HG02938 (cell line): Measurements from ENCODE around the gene DHRS3.
"Not testable (repeated sequence)": the region's sequence is repeated elsewhere in the genome, so short reads cannot be mapped to it uniquely, and the experiment has no call there.

Source experiments
- ATAC-seq: cut with Tn5 transposase; IDR thresholded peaks from one replicate; pipeline ENCODE4 v1.9.1; 2021; ENCODE audit warnings: mild to moderate bottlenecking, moderate library complexity; ENCODE audit not compliant: unreplicated experiment

DHRS3 gene

DNA sequence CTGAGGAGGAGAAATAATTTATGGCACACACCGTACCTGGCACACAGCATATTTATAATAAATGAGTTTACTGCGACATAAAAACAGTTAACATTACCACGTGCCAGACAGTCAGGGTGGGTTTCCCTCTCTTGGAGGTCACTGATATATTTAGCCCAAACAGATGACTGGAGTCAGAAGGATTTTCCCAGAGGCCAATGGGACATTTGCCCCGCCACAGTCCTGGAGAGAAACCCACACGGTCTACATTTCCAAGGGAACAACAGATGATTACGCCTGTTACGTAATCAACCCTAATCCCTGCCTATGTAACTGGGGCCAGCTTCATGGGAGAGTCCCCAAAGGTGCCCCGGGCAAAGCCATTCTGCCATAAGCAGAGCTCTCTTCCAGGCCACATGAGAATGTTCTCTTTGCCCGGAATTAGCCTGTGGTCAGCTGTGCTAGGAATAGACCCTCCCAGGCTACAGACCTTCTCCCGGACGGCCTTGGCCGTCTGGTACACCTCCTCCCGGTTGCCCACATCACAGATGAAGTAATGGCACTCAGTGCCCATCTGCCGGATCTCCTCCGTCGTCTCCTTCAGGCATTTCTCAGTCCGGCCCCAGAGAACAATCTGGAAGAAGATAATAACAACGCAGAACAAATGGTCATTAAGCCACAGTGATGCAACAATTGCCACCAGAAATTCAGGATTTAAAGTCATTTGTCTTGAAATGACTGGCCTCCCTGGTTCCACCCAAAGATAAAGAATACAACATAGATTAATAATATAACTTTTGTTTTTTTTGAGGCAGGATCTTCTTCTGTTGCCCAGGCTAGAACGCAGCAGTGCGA is 37.7 kb downstream of the DHRS3 start:
- no peak for ATAC-seq

DNA sequence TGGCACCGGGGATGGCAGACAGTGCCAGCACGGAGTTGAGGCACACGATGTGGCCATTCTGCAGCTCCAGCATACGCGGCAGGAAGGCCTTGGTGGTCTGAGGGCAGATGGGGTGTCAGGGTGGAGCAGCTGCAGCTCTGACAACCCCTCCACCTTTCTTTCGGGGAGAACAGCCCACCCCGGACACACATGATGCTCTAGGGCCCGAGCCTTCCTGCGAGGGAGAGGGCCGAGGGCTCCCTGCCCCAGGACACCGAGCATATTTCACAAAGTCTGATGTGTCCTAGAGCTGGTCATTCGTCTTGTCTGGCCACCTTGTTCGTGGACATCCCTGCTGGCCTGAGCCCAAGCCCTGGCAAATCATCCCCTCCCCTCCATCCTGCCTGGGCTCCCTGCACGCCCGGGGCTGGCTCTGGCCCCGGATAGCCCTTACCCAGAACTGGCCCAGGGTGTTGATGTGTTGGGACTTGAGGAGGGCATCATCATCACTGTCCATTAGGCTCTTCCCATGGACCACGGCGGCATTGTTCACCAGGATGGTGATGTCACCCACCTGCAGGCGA is 39.1 kb downstream of the DHRS3 start:
- ATAC-seq: no peak

GRCh38 chr1:12577020-12577419 is 41.0 kb downstream of the DHRS3 start:
- no peak for ATAC-seq

DNA sequence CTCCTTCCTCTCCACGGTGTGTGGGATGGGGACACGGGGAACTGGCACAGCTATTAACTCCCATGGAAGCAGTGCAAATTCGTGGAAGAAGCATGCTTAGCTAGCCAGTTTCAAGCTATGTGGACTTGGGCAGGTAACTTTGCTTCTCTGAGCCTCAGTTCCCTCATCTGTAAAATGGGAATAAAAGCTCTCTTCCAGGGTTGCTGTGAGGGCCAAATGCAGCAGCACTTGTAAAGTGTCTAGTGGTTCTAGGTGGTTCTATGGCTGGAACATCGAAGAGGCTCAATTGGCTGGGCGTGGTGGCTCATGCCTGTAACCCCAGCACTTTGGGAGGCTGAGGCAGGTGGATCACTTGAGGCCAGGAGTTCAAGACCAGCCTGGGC is 43.3 kb downstream of the DHRS3 start:
- ATAC-seq: no peak

GRCh38 chr1:12573015-12573825 is 44.8 kb downstream of the DHRS3 start:
- no peak for ATAC-seq

DNA sequence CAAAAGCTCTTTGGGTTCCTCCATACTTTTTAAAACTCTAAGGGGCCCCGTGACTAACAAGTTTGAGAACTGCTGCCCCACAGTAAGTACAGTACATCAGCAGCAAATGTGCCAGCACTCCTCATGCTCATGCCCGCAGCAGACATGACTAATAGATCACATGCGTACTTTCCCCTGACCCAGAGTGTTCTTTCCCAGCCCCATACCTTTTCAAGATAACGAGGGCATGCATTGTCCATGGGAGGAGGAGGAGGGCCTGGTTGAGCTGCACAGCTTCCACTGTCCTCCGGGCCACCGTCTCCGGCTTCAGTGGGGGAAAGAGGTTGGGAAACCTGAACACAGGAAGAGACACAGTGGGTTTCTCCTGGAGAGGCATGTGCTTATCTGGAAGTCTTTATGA is 45.5 kb downstream of the DHRS3 start:
- no peak for ATAC-seq

DNA sequence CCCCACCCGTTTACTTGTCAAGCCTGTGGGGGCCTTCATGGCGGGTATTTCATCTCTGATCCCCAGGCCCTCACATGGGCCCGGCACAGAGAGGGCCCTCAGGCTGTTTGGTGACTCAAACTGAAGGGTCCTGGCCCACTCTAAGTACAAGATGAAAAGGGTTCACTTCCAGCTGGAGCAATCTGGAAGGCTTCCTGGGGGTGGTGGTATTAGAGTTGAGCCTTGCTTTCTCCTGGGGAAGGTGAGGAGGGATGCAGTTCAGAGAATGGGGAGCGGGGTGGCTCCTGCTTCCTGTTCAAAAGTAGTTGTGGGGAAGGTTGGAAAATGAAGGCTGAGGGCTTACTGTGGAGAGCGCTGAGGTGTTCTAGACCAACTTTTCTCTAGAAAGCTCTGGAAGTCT is 47.7 kb downstream of the DHRS3 start:
- no peak for ATAC-seq

- no peak for ATAC-seq
These were observed 49.8 kb downstream of the DHRS3 start for GRCh38 chr1:12568009-12568767.

DNA sequence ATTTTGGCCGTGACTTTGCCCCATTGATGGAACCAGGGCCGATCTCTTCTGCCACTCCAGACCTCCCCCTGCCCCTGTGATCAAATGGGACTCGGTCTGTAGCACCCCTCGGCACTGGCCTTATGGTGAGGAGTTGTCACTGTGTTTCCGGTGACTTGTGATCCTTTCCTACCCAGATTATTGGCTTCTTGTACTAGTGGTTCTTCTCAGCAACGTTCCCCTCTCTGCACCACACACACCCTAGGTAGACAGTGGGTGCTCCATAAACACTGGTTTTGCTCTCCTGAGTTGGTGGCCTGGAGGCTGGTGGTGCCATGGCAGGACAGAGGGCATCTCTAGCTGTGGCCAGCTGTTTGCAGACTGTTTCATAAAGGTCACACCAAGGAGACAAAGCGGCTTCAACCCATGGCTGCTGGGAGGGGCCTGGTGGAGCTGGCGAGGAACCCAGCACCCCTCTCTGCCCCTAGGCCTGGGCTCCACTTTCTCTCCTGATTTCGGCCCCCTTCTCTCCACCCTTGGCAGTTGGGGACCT is 50.7 kb downstream of the DHRS3 start:
- ATAC-seq: no peak

DNA sequence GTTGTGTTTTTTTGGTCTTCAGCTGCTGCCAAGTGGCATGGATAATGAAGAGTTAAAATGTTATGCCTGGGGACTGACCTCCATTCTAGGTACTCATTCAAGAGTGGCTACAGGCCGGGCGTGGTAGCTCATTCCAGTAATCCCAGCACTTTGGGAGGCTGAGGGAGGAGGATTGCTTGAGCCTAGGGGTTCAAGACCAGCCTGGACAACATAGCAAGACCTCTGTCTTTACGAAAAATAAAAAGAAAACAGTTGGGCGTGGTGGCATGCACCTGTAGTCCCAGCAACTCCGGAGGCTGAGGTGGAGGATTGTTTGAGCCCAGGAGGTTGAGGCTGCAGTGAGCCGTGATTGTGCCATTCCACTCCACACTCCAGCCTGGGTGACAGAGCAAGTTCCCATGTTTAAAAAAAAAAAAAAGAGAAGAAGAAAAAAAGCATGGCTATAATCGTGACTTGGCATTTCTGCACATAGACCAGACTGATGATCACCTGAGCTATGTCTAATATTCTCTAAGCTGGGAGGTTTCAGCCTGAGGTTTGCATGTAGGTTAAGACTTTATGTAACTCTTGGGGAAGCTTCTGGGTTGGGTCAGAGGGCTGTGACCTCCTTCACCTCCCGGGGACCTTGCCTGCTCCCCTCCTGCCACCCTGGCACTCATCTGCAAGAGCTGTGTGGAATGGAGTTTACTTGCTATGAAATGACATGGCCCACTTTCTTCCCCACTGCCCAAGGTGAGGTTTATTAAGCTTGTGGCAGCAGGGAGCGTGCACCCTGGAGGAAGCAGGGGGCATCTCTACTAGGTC is 51.3 kb downstream of the DHRS3 start:
- no peak for ATAC-seq

GRCh38 chr1:12565966-12566352 is 52.1 kb downstream of the DHRS3 start:
- no peak for ATAC-seq

DNA sequence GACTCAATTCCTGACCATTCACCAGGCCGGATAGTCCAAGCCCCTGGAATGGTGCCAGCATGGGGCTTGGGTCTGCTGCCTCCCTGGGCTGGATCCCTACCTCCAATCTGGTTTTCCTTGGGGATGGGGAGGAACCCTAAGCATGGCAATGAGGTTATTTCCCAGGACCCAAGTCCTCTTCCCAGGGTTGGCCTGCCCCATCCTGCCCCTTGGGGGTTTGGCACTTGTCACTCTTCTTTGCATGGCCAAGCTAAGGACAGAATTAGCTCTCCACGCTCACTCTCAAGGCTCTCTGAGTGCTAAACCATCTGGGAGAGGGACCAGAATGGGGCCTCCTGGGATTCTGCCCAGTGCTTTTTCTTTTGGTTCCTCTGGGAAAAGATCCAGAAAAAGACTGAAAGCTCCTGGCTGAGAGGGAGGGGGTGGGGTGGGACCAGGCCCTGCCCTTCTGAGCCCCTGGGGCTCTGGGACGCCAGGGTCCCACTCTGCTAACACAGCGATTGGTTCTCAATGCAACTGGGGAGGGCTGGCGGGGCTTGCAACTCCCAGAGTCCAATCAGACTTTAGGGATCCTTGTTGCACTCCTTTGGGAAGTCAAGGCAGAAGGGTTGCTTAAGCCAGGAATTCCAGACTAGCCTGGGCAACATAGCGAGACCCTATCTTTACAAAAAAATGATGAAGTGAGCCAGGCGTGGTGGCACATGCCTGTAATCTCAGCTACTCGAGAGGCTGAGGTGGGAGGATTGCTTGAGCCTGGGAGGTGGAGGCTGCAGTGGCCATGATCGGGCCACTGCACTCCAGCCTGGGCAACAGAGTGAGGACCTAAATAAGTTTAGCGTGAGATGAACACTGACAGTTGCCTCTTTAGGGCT is 52.7 kb downstream of the DHRS3 start:
- ATAC-seq: no peak

DNA sequence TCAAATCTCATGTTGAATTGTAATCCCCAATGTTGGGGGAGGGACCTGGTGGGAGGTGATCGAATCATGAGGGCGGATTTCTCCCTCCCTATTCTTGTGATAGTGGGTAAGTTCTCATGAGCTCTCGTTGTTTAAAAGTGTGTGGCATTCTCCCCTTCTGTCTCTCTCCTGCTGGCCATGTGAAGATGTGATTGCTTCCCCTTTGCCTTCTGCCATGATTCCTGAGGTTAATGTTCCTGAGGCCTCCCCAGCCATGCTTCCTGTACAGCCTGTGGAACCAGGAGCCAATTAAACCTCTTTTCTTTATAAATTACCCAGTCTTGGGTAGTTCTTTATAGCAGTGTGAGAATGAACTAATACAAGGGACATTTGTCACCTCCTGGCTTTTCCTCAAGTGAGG is 53.8 kb downstream of the DHRS3 start:
- ATAC-seq: not testable (repeated sequence)

DNA sequence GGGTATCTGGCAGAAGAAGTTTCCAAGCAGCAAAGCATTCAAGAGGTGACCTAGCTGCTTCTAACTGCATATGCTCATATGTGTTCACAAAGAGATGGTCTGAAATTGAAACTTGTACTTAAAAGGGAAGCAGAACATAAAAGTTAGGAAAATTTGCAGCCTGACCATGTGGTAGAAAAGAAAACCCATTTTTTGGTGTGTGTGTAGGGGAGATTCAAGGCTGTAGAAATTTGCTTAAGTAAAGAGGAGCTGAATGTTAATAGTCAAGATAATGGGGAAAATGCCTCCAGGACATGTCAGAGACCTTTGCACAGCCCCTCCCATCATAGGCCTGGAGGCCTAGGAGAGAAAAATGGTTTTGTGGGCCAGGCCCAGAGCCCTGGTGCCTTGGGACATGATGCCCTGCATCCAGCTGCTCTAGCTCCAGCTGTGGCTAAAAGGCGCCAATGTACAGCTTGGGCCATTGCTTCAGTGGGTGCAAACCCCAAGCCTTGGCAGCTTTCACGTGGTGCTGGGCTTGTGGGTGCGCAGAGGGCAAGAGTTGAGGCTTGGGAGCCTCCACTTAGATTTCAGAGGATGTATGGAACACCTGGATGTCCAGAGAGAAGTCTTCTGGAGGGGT is 54.9 kb downstream of the DHRS3 start:
- no peak for ATAC-seq

DNA sequence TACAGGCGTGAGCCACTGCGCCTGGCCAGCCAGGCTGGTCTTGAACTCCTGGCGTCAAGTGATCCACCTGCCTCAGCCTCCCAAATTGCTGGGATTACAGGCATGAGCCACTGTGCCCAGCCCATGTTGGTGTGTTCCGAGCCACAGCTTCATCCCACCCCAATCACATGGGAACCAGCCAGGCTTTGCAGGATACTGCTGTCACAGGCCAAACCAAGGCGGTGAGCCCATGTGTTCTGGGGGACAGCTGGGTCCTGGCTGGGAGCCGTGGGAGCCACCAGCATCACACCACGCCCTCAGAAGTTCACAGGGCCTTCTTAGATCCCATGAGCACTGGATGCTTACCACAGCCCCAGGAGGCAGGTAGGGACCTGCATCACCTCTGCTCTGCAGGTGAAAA is 56.9 kb downstream of the DHRS3 start:
- ATAC-seq: no peak

DNA sequence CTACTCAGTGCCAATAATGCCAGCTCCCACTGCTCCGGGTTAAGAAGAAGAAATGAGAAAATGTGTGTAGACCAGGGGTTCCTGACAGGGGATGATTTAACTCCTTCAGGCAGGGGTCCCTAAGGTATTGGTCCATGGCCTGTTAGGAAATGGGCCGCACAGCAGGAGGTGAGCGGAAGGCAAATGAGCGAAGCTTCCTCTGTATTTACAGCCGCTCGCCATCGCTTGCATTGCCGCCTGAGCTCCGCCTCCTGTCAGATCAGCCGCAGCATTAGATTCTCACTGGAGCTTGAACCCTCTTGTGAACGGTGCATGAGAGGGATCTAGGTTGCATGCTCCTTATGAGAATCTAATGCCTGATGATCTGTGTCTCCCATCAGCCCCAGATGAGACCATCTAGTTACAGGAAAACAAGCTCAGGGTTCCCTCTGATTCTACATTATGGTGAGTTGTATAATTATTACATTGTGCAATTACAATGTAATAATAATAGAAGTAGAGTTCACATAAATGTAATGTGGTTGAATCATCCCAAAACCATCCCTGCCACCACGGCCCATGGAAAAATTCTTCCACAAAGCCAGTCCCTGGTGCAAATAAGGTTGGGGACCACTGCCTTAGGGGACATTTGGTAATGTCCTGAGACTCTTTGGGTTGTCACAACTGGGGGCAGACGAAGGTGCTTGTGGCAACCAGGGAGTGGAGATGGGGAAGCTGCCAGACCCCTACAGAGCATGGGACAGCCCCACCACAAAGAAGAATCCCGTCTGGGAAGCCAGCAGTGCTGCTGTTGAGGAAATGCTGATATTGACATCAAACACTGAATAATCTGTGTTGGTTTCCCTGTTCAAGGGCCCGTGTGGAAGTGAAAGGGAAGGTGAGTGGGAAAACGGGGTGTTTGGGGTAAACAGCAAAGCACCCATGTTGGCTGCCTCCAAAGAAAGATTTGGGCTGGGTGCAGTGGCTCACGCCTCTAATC is 60.8 kb downstream of the DHRS3 start:
- no peak for ATAC-seq

- ATAC-seq: no peak
These were observed 61.6 kb downstream of the DHRS3 start for GRCh38 chr1:12556368-12556930.
